IPS-18a (cell line): Measurements from ENCODE around the gene COL15A1.

Experiments
- H3K27ac ChIP-seq: one replicate; pipeline ENCODE4 v1.5.1; 2013; ENCODE audit warnings: low read length
- H3K27me3 ChIP-seq: one replicate; pipeline ENCODE4 v1.6.1; 2013; ENCODE audit warnings: mild to moderate bottlenecking, low read length; ENCODE audit not compliant: control insufficient read depth, insufficient read depth
- H3K36me3 ChIP-seq: one replicate; pipeline ENCODE4 v1.6.1; 2013; ENCODE audit warnings: low read depth, low read length; ENCODE audit not compliant: control insufficient read depth
- H3K4me1 ChIP-seq: one replicate; pipeline ENCODE4 v1.6.1; 2013; ENCODE audit warnings: low read depth, low read length; ENCODE audit not compliant: control insufficient read depth
- H3K4me3 ChIP-seq: one replicate; pipeline ENCODE4 v1.5.1; 2013; ENCODE audit warnings: low read length
- H3K9ac ChIP-seq: one replicate; pipeline ENCODE4 v1.6.1; 2013; ENCODE audit warnings: mild to moderate bottlenecking, low read length, moderate library complexity
- H3K9me3 ChIP-seq: one replicate; pipeline ENCODE4 v1.6.1; 2013; ENCODE audit warnings: low read depth, low read length; ENCODE audit not compliant: control insufficient read depth

COL15A1 gene

GRCh38 chr9:98989036-98990000 is 45.6 kb downstream of the COL15A1 start:
- Histone ChIP-seq H3K27me3 (no peaks in the 10 kb centered on the region), H3K4me1 (peaks cover 11% of the 10 kb centered on the region), H3K9ac (no peak overlapping the region), H3K4me3 (no peak overlapping the region), H3K27ac (no peak overlapping the region), H3K36me3 (no peaks in the 10 kb centered on the region), H3K9me3 (no peaks in the 10 kb centered on the region)

- Histone ChIP-seq H3K36me3 (no peaks in the 10 kb centered on the region), H3K9me3 (no peaks in the 10 kb centered on the region), H3K4me1 (peaks cover 11% of the 10 kb centered on the region), H3K4me3 (no peak overlapping the region), H3K27ac (no peak overlapping the region), H3K9ac (no peak overlapping the region), H3K27me3 (no peaks in the 10 kb centered on the region)
These were observed 46.6 kb downstream of the COL15A1 start for GRCh38 chr9:98990181-98990870.

GRCh38 chr9:98992107-98992884 is 48.6 kb downstream of the COL15A1 start:
- no peaks in the 10 kb centered on the region for H3K9me3 ChIP-seq
- H3K36me3 ChIP-seq = no peaks in the 10 kb centered on the region
- H3K4me3 ChIP-seq = no peak overlapping the region
- no peaks in the 10 kb centered on the region for H3K27me3 ChIP-seq
- H3K27ac ChIP-seq = no peak overlapping the region
- H3K9ac ChIP-seq = no peak overlapping the region
- peaks cover 11% of the 10 kb centered on the region for H3K4me1 ChIP-seq

- Histone ChIP-seq H3K27me3 (no peaks in the 10 kb centered on the region), H3K9ac (no peak overlapping the region), H3K4me1 (peaks cover 11% of the 10 kb centered on the region), H3K9me3 (no peaks in the 10 kb centered on the region), H3K36me3 (no peaks in the 10 kb centered on the region), H3K27ac (no peak overlapping the region), H3K4me3 (no peak overlapping the region)
These were observed 49.3 kb downstream of the COL15A1 start for GRCh38 chr9:98992885-98993569.

GRCh38 chr9:98993570-98993945 is 49.9 kb downstream of the COL15A1 start:
- Histone ChIP-seq H3K27me3 (no peaks in the 10 kb centered on the region), H3K27ac (no peak overlapping the region), H3K36me3 (no peaks in the 10 kb centered on the region), H3K4me3 (no peak overlapping the region), H3K4me1 (peaks cover 13% of the 10 kb centered on the region), H3K9me3 (no peaks in the 10 kb centered on the region), H3K9ac (no peak overlapping the region)

GRCh38 chr9:98994172-98995058 is 50.7 kb downstream of the COL15A1 start:
- Histone ChIP-seq H3K9me3 (no peaks in the 10 kb centered on the region), H3K4me1 (peaks cover 11% of the 10 kb centered on the region), H3K9ac (no peak overlapping the region), H3K4me3 (no peak overlapping the region), H3K27me3 (no peaks in the 10 kb centered on the region), H3K27ac (no peak overlapping the region), H3K36me3 (no peaks in the 10 kb centered on the region)

- Histone ChIP-seq H3K36me3 (no peaks in the 10 kb centered on the region), H3K27me3 (no peaks in the 10 kb centered on the region), H3K9me3 (no peaks in the 10 kb centered on the region), H3K9ac (no peak overlapping the region), H3K4me1 (peaks cover 4% of the 10 kb centered on the region), H3K4me3 (no peak overlapping the region), H3K27ac (no peak overlapping the region)
These were observed 51.5 kb downstream of the COL15A1 start for GRCh38 chr9:98995059-98995671.

GRCh38 chr9:98995971-98996504 is 52.3 kb downstream of the COL15A1 start:
- Histone ChIP-seq H3K4me1 (peaks cover 10% of the 10 kb centered on the region), H3K27ac (no peak overlapping the region), H3K9ac (no peak overlapping the region), H3K36me3 (no peaks in the 10 kb centered on the region), H3K9me3 (no peaks in the 10 kb centered on the region), H3K27me3 (no peaks in the 10 kb centered on the region), H3K4me3 (no peak overlapping the region)

- H3K4me1 ChIP-seq = peaks cover 17% of the 10 kb centered on the region
- H3K27ac ChIP-seq = no peak overlapping the region
- no peaks in the 10 kb centered on the region for H3K27me3 ChIP-seq
- H3K4me3 ChIP-seq = no peak overlapping the region
- no peaks in the 10 kb centered on the region for H3K36me3 ChIP-seq
- no peaks in the 10 kb centered on the region for H3K9me3 ChIP-seq
- no peak overlapping the region for H3K9ac ChIP-seq
These were observed 53.9 kb downstream of the COL15A1 start for GRCh38 chr9:98997604-98998003.
